Stomach (tissue), 9 donors: ENCODE data around the gene ZNF605. TPM values are rescaled to one million over a fixed set of nuclear protein-coding genes. Genes with fewer than 3 reads are reported as not detected.
"Not testable (repeated sequence)": the region's sequence is repeated elsewhere in the genome, so short reads cannot be mapped to it uniquely, and the experiment has no call there.

Experiments
- DNase-seq, 2 donors: peaks; one replicate each; pipeline versions ENCODE4 v3.0.0 to v3.0.0-alpha.2; 2013 to 2019
- H3K27ac ChIP-seq, 5 donors: fragments of 200-600 bp in 4 of 5; sonication (generic) in 4 of 5; one replicate each; pipeline ENCODE4 v1.5.1; 2013 to 2019; ENCODE audit warnings: mild to moderate bottlenecking in 1 of 5, moderate library complexity in 1 of 5
- H3K27me3 ChIP-seq, 3 donors: fragments of 200-600 bp; sonication (generic); one replicate each; pipeline ENCODE4 v1.5.1; 2017 to 2019; ENCODE audit warnings: mixed run types in 1 of 3
- H3K36me3 ChIP-seq, 4 donors: fragments of 200-600 bp; sonication (generic); 1 replicate in 3 of 4; 2 replicates in 1 of 4; pipeline ENCODE4 v1.5.1; 2016 to 2019
- H3K4me1 ChIP-seq, 4 donors: fragments of 200-600 bp; sonication (generic); one replicate each; pipeline ENCODE4 v1.5.1; 2016 to 2019
- H3K4me3 ChIP-seq, 4 donors: fragments of 200-600 bp; sonication (generic) in 3 of 4; one replicate each; pipeline ENCODE4 v1.5.1; 2016 to 2019; ENCODE audit warnings: mild to moderate bottlenecking in 1 of 4
- H3K9me3 ChIP-seq, 4 donors: fragments of 200-600 bp; sonication (generic); one replicate each; pipeline ENCODE4 v1.5.1; 2016 to 2019
- EP300 ChIP-seq: sonication (generic); formaldehyde crosslinking; IDR thresholded peaks from one replicate; pipeline ENCODE4 v1.6.1; 2017; ENCODE audit warnings: antibody characterized with exemption
- POLR2A ChIP-seq, 4 donors: fragments of 450-650 bp; IDR thresholded peaks; one replicate each; pipeline ENCODE4 v1.6.1; 2016; ENCODE audit warnings: antibody characterized with exemption in 4 of 4, control low read depth in 2 of 4, mild to moderate bottlenecking in 1 of 4, moderate library complexity in 1 of 4
- POLR2AphosphoS5 ChIP-seq, 3 donors: sonication (generic); formaldehyde crosslinking; IDR thresholded peaks; one replicate each; pipeline ENCODE4 v1.6.1; 2016; ENCODE audit warnings: antibody characterized with exemption in 3 of 3
- WGBS, 5 donors: extraction: QIAGEN DNeasy Blood & Tissue Kit in 3 of 5; methylation state at CpG; one replicate each; pipeline versions ENCODE4 v1.1.5 to v1.1.7; 2013 to 2018; 5-methylcytosine and 5-hydroxymethylcytosine counted together
- intact Hi-C: fragments of 100-400 bp; cut with DNase I; formaldehyde crosslinking; loops from one replicate; pipeline ENCODE4 v1.15.1; 2023; ENCODE audit warnings: low total_unique reads
- polyA plus RNA-seq, 3 donors: library from polyadenylated mRNA; stranded (reverse); fragments of 200-250 nt; gene quantifications; one replicate each; pipeline ENCODE4 v1.2.3, GENCODE V29; 2013
- total RNA-seq, 5 donors: library from RNA; depleted of rRNA; stranded (reverse); fragments of >200 nt; gene quantifications; one replicate each; pipeline versions ENCODE4 v1.1.0 to v1.2.3, GENCODE V29; 2014 to 2016
- TF ChIP-seq, protein P1 (sequence below), 7 experiments: fragments of 450-650 bp in 4 of 7; fragments of 200-600 bp in 3 of 7; sonication (generic) in 3 of 7; IDR thresholded peaks; one replicate each; pipeline ENCODE4 v1.5.1; 2016 to 2019; ENCODE audit warnings: antibody characterized with exemption in 7 of 7, control low read depth in 2 of 7, mild to moderate bottlenecking in 1 of 7
- donor health status: healthy with polysubstance abuse.
- donor health status: Bipolar disorder and iron deficiency.
- donor health status: healthy.

Gene ZNF605
- total and polyA plus RNA-seq, 8 donors, result 0.58 to 16.9 (median 3.5) TPM

DNA sequence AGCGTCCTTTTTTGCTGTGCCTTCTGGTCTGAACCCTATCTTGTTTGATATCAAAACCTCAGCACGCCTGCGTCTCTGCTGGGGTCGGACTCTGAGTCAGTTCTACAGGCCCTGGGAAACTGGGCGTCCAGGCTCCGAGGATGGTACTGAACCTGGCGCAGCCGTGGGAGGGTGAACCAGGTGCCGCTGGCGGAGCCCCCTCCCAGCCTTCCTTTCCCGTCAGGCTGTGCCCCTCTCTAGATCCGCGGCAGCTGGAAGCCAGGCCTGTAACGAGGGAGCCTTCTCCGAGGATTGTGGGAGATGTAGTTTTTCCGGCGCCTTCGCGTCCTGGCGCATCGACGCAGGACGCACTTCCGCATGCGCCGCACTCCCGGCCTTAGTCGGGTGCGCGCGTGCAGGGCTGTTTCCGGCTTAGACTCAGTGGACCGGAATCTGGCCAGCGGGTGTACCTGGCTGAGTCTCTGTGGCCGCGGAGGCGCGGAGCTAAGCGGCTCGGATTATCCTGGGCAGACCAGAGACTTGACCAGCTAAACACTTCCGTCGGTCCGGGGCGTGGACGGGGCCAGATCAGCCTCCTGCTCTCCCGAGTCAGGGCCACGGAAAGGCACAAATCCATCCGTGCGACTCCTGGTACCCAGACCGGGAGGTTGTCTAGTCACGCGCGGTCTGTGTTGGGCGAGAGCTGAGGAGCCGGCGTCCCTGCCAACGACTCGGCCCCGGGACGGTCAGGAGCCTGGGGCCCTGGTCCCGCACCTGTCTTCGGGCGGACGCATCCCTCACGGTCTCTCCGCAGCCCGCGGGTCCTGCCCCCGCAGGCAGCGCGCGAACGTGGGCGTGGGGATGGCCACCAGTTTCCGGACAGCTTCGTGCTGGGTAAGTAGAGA, 30.1 kb upstream of the ZNF605 start, which contains the start of gene ZNF26:
Gene ZNF26, plus strand, starts transcription at position 367 of the 884 bp plus-strand sequence. Its CDS starts 474 bp downstream, at position 841.
- peaks cover 4 to 38% (median 32%) of the 10 kb centered on the region in 4 donors for H3K36me3 ChIP-seq
- intact Hi-C loops, result loop anchor here (10.0 kb wide), 1 partner anchor 49 kb away; the partner anchor contains the start of gene ZNF84
- no peaks in the 10 kb centered on the region for H3K27me3 ChIP-seq
- H3K9me3 ChIP-seq, result peaks cover 0 to 37% (median 26%) of the 10 kb centered on the region in 4 donors
- peak within 1 kb of the TSS; percentile 80 to 91 (median 89) for H3K27ac ChIP-seq
- peak within 1 kb of the TSS; percentile 77 to 99 (median 86) for H3K4me3 ChIP-seq
- 0 to 1% (median 0%) methylated on average over 45 to 76 of the region's 76 CpGs for WGBS, 5 donors
- DNase-seq, result peak; percentile 91 to 98
- TF ChIP-seq POLR2A (IDR thresholded peaks at IDR 0.05) (peak in 1 of 4 donors; percentile 55), POLR2AphosphoS5 (IDR thresholded peaks at IDR 0.05) (peak; percentile 80 to 97 (median 85)), EP300 (no peak)
- TF ChIP-seq, protein P1, sequence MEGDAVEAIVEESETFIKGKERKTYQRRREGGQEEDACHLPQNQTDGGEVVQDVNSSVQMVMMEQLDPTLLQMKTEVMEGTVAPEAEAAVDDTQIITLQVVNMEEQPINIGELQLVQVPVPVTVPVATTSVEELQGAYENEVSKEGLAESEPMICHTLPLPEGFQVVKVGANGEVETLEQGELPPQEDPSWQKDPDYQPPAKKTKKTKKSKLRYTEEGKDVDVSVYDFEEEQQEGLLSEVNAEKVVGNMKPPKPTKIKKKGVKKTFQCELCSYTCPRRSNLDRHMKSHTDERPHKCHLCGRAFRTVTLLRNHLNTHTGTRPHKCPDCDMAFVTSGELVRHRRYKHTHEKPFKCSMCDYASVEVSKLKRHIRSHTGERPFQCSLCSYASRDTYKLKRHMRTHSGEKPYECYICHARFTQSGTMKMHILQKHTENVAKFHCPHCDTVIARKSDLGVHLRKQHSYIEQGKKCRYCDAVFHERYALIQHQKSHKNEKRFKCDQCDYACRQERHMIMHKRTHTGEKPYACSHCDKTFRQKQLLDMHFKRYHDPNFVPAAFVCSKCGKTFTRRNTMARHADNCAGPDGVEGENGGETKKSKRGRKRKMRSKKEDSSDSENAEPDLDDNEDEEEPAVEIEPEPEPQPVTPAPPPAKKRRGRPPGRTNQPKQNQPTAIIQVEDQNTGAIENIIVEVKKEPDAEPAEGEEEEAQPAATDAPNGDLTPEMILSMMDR (IDR thresholded peaks at IDR 0.05), result no peak
- peaks cover 10 to 22% (median 19%) of the 10 kb centered on the region in 4 donors for H3K4me1 ChIP-seq

DNA sequence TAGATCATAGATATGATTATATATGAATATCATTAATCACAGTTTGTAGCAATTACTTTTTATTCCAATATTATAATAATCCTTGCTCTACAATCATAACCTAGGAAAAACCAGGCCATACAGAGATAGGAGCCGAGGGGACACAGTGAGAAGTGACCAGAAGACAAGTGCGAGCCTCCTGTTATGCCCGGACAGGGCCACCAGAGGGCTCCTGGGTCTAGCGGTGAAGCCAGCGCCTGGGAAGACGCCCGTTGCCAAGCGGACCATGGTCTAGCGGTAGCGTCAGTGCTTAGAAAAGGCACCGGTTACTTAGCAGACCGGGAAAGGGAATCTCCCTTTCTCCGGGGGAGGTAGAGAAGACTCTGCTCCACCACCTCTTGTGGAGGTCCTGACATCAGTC, 20.8 kb upstream of the ZNF605 start:
- H3K9me3 ChIP-seq, result peaks cover 3 to 68% (median 32%) of the 10 kb centered on the region in 4 donors
- H3K27me3 ChIP-seq, H3K27ac ChIP-seq, intact Hi-C loops, H3K4me1 ChIP-seq, H3K36me3 ChIP-seq, H3K4me3 ChIP-seq: not testable (repeated sequence)
- peak in 1 of 2 donors; percentile 32 for DNase-seq
- 28 to 43% (median 36%) methylated on average over 13 of the region's 13 CpGs for WGBS, 5 donors

DNA sequence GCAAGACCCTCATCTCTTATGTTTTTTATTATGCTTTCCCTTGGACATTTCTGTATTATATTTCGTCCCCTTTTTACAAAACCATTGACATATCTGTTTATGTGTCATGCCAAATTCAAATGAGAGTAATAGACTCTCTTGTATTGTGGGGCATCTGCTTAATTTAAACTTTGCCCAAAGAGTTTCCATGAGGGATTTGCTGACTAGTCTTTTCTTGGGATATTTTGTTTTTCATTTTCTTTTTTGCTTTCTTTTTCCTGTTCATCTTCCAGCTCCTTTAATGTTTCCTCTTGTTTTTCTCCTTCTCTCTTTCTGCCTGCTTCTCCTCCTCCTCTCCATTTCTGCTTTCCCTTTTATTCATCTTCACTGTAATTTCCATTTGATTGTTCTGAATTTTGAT, 16.3 kb upstream of the ZNF605 start:
- intact Hi-C loops, result no loop called here
- no peak for DNase-seq
- Histone ChIP-seq H3K4me1 (no peaks in the 10 kb centered on the region), H3K9me3 (peaks cover 8 to 94% (median 59%) of the 10 kb centered on the region in 4 donors), H3K4me3 (no peak overlapping the region), H3K36me3 (peaks cover 0 to 11% (median 2%) of the 10 kb centered on the region in 4 donors), H3K27me3 (no peaks in the 10 kb centered on the region), H3K27ac (no peak overlapping the region)
- WGBS, 5 donors, result 58 to 80% (median 68%) methylated on average over 1 of the region's 1 CpG
- TF ChIP-seq POLR2AphosphoS5 (IDR thresholded peaks at IDR 0.05) (no peak), EP300 (no peak), POLR2A (IDR thresholded peaks at IDR 0.05) (no peak)
- TF ChIP-seq, protein P1 (IDR thresholded peaks at IDR 0.05), result no peak

DNA sequence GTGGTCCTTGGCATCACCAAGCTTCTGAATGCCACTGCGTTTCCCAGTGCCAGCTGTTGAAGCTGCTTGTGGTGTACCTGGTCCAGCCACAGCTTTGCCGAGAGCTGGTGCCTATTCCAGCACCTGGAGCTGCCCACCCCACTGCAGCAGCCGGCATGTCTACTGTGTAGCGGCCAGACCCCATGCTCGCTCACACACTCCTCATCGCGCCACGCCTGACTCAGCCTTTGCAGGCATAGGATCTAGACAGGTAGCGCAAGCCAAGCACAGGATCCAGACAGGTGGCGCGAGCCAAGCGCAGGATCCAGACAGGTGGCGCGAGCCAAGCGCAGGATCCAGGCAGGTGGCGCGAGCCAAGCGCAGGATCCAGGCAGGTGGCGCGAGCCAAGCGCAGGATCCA, 11.6 kb upstream of the ZNF605 start:
- H3K4me3 ChIP-seq, result no peak overlapping the region
- H3K27me3 ChIP-seq, result no peaks in the 10 kb centered on the region
- no peak overlapping the region for H3K27ac ChIP-seq
- no peak for DNase-seq
- intact Hi-C loops, result no loop called here
- no peaks in the 10 kb centered on the region for H3K4me1 ChIP-seq
- 90 to 98% (median 91%) methylated on average over 19 to 21 of the region's 21 CpGs for WGBS, 5 donors
- peaks cover 9 to 98% (median 64%) of the 10 kb centered on the region in 4 donors for H3K9me3 ChIP-seq
- peaks cover 0 to 58% (median 25%) of the 10 kb centered on the region in 4 donors for H3K36me3 ChIP-seq
- TF ChIP-seq POLR2AphosphoS5 (IDR thresholded peaks at IDR 0.05), result no peak

DNA sequence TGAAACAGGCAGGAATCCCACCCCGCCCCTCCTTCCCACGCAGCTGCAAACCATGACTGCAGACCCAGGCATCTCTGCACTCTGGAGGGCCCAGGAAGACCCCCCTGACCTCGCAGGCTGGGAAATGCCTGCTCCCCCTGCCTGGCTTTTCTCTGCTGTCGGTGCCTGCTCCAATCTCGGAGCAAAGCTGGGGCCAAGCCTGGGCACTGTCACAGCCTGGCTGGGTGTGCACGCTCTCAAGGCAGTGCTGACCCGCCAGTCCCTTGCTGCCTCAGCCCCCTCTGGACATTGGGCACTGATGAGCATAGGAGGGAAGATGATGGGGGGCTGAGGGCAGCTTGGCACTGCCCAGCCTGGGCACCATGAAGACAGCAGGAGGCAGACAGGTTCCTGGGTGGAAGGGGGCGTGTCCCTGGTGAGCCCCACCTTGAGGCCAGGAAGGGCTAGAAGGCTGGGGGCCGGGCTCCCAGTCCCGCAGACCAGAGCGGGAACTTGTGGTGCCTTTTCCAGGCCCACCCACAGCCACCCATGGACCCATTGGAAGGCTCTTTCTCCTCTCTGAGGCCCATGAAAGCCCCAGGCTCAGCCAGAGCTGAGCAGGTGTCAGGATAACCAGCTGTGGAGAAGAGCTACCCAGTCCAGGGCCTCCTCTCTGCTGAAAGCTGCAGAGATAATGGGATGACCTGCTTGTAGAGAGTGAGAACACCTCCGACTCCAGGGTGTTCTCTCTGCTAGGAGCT, 10.7 kb upstream of the ZNF605 start:
- DNase-seq, result no peak
- intact Hi-C loops, result no loop called here
- Histone ChIP-seq H3K27me3 (no peaks in the 10 kb centered on the region), H3K27ac (no peak overlapping the region), H3K4me3 (no peak overlapping the region), H3K9me3 (peaks cover 9 to 100% (median 64%) of the 10 kb centered on the region in 4 donors), H3K36me3 (peaks cover 4 to 67% (median 33%) of the 10 kb centered on the region in 4 donors), H3K4me1 (no peaks in the 10 kb centered on the region)
- TF ChIP-seq EP300, result no peak
- TF ChIP-seq, protein P1 (IDR thresholded peaks at IDR 0.05), result no peak
- TF ChIP-seq POLR2AphosphoS5 (IDR thresholded peaks at IDR 0.05), result no peak
- TF ChIP-seq POLR2A (IDR thresholded peaks at IDR 0.05), result no peak
- 92 to 97% (median 95%) methylated on average over 4 to 12 of the region's 12 CpGs for WGBS, 5 donors
